Measurements from ENCODE around the gene CTSH.

GRCh38 chr15:78977091-78977571 is 32.3 kb upstream of the CTSH start:
- TF ChIP-seq POLR2A (IDR thresholded peaks at IDR 0.05; ENCODE audit: low read depth, low read length) (no peak), POLR2AphosphoS5 (IDR thresholded peaks at IDR 0.05; ENCODE audit: low read depth, low read length) (peak; percentile 47; the same call in 1 of the 2 replicates), TAF1 (IDR thresholded peaks at IDR 0.05; ENCODE audit: borderline replicate concordance, low read depth, low read length) (peak; percentile 16; the same call in 1 of the 2 replicates)
